OCI-LY1 (cell line): ENCODE results near the gene TARS3.

Source experiments
- H2AFZ ChIP-seq: fragments of 200-600 bp; sonication (generic), shearing (Covaris generic); 2 replicates; pipeline ENCODE4 v1.6.0; 2014; ENCODE audit warnings: antibody characterized with exemption, mild to moderate bottlenecking, low read length
- H3F3A ChIP-seq: fragments of 200-600 bp; sonication (generic), shearing (Covaris generic); 2 replicates; pipeline ENCODE4 v1.6.0; 2014; ENCODE audit warnings: mild to moderate bottlenecking, antibody characterized with exemption, low read length, moderate library complexity; ENCODE audit not compliant: insufficient read depth
- H3K27ac ChIP-seq: fragments of 200-600 bp; sonication (generic); 2 replicates; pipeline ENCODE4 v1.5.1; 2014; ENCODE audit warnings: low read length, mixed run types, mild to moderate bottlenecking, low read depth; ENCODE audit not compliant: poor library complexity, severe bottlenecking
- H3K27me3 ChIP-seq: fragments of 200-600 bp; sonication (generic); 2 replicates; pipeline ENCODE4 v1.6.0; 2014; ENCODE audit warnings: antibody characterized with exemption, mild to moderate bottlenecking, low read length, moderate library complexity; ENCODE audit not compliant: insufficient read depth
- H3K36me3 ChIP-seq: fragments of 200-600 bp; sonication (generic); 2 replicates; pipeline ENCODE4 v1.6.1; 2014; ENCODE audit warnings: mild to moderate bottlenecking, antibody characterized with exemption, low read length, moderate library complexity, mixed read lengths; ENCODE audit not compliant: insufficient read depth
- H3K4me1 ChIP-seq: fragments of 200-600 bp; sonication (generic); 2 replicates; pipeline ENCODE4 v1.5.1; 2014; ENCODE audit warnings: mild to moderate bottlenecking, low read length, moderate library complexity; ENCODE audit not compliant: insufficient read depth, severe bottlenecking
- H3K4me2 ChIP-seq: fragments of 200-600 bp; sonication (generic), shearing (Covaris generic); 2 replicates; pipeline ENCODE4 v1.6.1; 2014; ENCODE audit warnings: low read length
- H3K4me3 ChIP-seq: fragments of 200-600 bp; sonication (generic); 2 replicates; pipeline ENCODE4 v1.5.1; 2014; ENCODE audit warnings: low read length, low read depth, mild to moderate bottlenecking, mixed read lengths; ENCODE audit not compliant: poor library complexity, severe bottlenecking
- H3K79me2 ChIP-seq: fragments of 200-600 bp; shearing (Covaris generic); 2 replicates; pipeline ENCODE4 v1.6.1; 2016; ENCODE audit warnings: mixed run types, low read length, mixed read lengths; ENCODE audit not compliant: insufficient read depth
- H3K9ac ChIP-seq: fragments of 200-600 bp; sonication (generic), shearing (Covaris generic); 2 replicates; pipeline ENCODE4 v1.6.1; 2014; ENCODE audit warnings: mild to moderate bottlenecking, low read length, mixed read lengths
- H3K9me2 ChIP-seq: fragments of 200-600 bp; sonication (generic), shearing (Covaris generic); 2 replicates; pipeline ENCODE4 v1.6.1; 2014; ENCODE audit warnings: low read depth, mild to moderate bottlenecking, low read length, mixed read lengths
- H3K9me3 ChIP-seq: fragments of 200-600 bp; shearing (Covaris generic); 2 replicates; pipeline ENCODE4 v1.6.1; 2014; ENCODE audit warnings: low read length, mixed read lengths
- H4K20me1 ChIP-seq: fragments of 200-600 bp; sonication (generic), shearing (Covaris generic); 2 replicates; pipeline ENCODE4 v1.6.0; 2016; ENCODE audit warnings: mild to moderate bottlenecking, low read length; ENCODE audit not compliant: insufficient read depth
- CTCF ChIP-seq: fragments of 200-600 bp; sonication (generic), shearing (Covaris generic); IDR thresholded peaks from 2 replicates; pipeline ENCODE4 v1.5.1; 2017; ENCODE audit warnings: mild to moderate bottlenecking, antibody characterized with exemption, low read length, moderate library complexity, mixed read lengths
- EZH2 ChIP-seq: fragments of 200-600 bp; sonication (generic), shearing (Covaris generic); IDR thresholded peaks from 2 replicates; pipeline ENCODE4 v1.8.0; 2017; ENCODE audit warnings: borderline replicate concordance, mixed run types, mild to moderate bottlenecking, antibody characterized with exemption, low read length, moderate library complexity, mixed read lengths

Gene TARS3

GRCh38 chr15:101675015-101675414, 49.3 kb downstream of the TARS3 start:
- H3K36me3 ChIP-seq, result no peaks in the 10 kb centered on the region
- H3F3A ChIP-seq, result no peaks in the 10 kb centered on the region
- no peak for TF ChIP-seq EZH2
- TF ChIP-seq CTCF, result no peak
- no peak overlapping the region for H2AFZ ChIP-seq
- H3K27me3 ChIP-seq, result no peaks in the 10 kb centered on the region
- H3K4me1 ChIP-seq, result no peaks in the 10 kb centered on the region
- no peaks in the 10 kb centered on the region for H4K20me1 ChIP-seq
- H3K9ac ChIP-seq, result no peak overlapping the region
- H3K27ac ChIP-seq, result no peak overlapping the region
- no peak overlapping the region for H3K4me3 ChIP-seq
- no peaks in the 10 kb centered on the region for H3K9me2 ChIP-seq
- H3K79me2 ChIP-seq, result no peaks in the 10 kb centered on the region
- H3K9me3 ChIP-seq, result no peaks in the 10 kb centered on the region
- no peak overlapping the region for H3K4me2 ChIP-seq

- Histone ChIP-seq H3K9me3 (no peaks in the 10 kb centered on the region), H3K79me2 (no peaks in the 10 kb centered on the region), H3K4me1 (no peaks in the 10 kb centered on the region), H3K27ac (no peak overlapping the region), H3F3A (no peaks in the 10 kb centered on the region), H3K9ac (no peak overlapping the region), H4K20me1 (no peaks in the 10 kb centered on the region), H3K4me3 (no peak overlapping the region), H3K4me2 (no peak overlapping the region), H2AFZ (no peak overlapping the region), H3K9me2 (no peaks in the 10 kb centered on the region), H3K36me3 (no peaks in the 10 kb centered on the region), H3K27me3 (no peaks in the 10 kb centered on the region)
- no peak for TF ChIP-seq EZH2
- TF ChIP-seq CTCF, result no peak
These were observed 52.0 kb downstream of the TARS3 start for GRCh38 chr15:101672298-101672697.

GRCh38 chr15:101669744-101670143, 54.5 kb downstream of the TARS3 start:
- no peak overlapping the region for H3K9ac ChIP-seq
- H3K79me2 ChIP-seq, result no peaks in the 10 kb centered on the region
- H4K20me1 ChIP-seq, result no peaks in the 10 kb centered on the region
- H3K9me3 ChIP-seq, result no peaks in the 10 kb centered on the region
- H2AFZ ChIP-seq, result no peak overlapping the region
- H3K4me3 ChIP-seq, result no peak overlapping the region
- TF ChIP-seq CTCF (no peak), EZH2 (no peak)
- H3K27ac ChIP-seq, result no peak overlapping the region
- H3F3A ChIP-seq, result no peaks in the 10 kb centered on the region
- H3K4me2 ChIP-seq, result no peak overlapping the region
- no peaks in the 10 kb centered on the region for H3K27me3 ChIP-seq
- H3K36me3 ChIP-seq, result no peaks in the 10 kb centered on the region
- no peaks in the 10 kb centered on the region for H3K4me1 ChIP-seq
- no peaks in the 10 kb centered on the region for H3K9me2 ChIP-seq
